Neural crest cell (in vitro differentiated cells): ENCODE results near the gene MAPK1. TPM values are rescaled to one million over a fixed set of nuclear protein-coding genes. Genes with fewer than 3 reads are reported as not detected.
A peak's percentile ranks its signal among the peaks of the same experiment; 100 is the strongest.
"Not testable (repeated sequence)": the region's sequence is repeated elsewhere in the genome, so short reads cannot be mapped to it uniquely, and the experiment has no call there.

ENCODE experiments used
- DNase-seq: peaks from one replicate; pipeline ENCODE4 v3.0.0; 2021; ENCODE audit warnings: low read depth, mixed read lengths, low spot score
- H3K27ac Mint-ChIP-seq: one replicate; pipeline ENCODE4 v1.8.0; 2021; ENCODE audit warnings: mild to moderate bottlenecking, mixed read lengths; ENCODE audit not compliant: unreplicated experiment
- H3K27me3 Mint-ChIP-seq: 2 replicates; pipeline ENCODE4 v1.8.0; 2021; ENCODE audit warnings: low read depth, mild to moderate bottlenecking, mixed read lengths
- H3K36me3 Mint-ChIP-seq: 2 replicates; pipeline ENCODE4 v1.8.0; 2021; ENCODE audit warnings: low read depth, mild to moderate bottlenecking, mixed read lengths
- H3K4me1 Mint-ChIP-seq: 2 replicates; pipeline ENCODE4 v1.8.0; 2021; ENCODE audit warnings: mixed read lengths
- H3K4me3 Mint-ChIP-seq: one replicate; pipeline ENCODE4 v1.8.0; 2021; ENCODE audit warnings: mild to moderate bottlenecking, mixed read lengths
- H3K9me3 Mint-ChIP-seq: 2 replicates; pipeline ENCODE4 v1.8.0; 2021; ENCODE audit warnings: mixed read lengths
- long read RNA-seq: library from polyadenylated mRNA; unstranded; transcript quantifications from one replicate; pipeline ENCODE4 v2.0.0, GENCODE V29; 2020
- total RNA-seq: library from RNA; stranded (reverse); gene quantifications from 2 replicates; pipeline ENCODE4 v1.2.1, GENCODE V29; 2021
- TF ChIP-seq, protein P1 (sequence below): fragments of 200-600 bp; sonication (generic); conservative IDR thresholded peaks from 2 replicates; pipeline ENCODE4 v1.5.0; 2021; ENCODE audit warnings: antibody characterized with exemption, mild to moderate bottlenecking

The MAPK1 gene
- total RNA-seq: 118 and 123 TPM in 2 replicates
- long read RNA-seq, partial matches to known transcripts: 6 of 44 reads
- long read RNA-seq, other reads (novel, unspliced or antisense): 38 of 44 reads

DNA sequence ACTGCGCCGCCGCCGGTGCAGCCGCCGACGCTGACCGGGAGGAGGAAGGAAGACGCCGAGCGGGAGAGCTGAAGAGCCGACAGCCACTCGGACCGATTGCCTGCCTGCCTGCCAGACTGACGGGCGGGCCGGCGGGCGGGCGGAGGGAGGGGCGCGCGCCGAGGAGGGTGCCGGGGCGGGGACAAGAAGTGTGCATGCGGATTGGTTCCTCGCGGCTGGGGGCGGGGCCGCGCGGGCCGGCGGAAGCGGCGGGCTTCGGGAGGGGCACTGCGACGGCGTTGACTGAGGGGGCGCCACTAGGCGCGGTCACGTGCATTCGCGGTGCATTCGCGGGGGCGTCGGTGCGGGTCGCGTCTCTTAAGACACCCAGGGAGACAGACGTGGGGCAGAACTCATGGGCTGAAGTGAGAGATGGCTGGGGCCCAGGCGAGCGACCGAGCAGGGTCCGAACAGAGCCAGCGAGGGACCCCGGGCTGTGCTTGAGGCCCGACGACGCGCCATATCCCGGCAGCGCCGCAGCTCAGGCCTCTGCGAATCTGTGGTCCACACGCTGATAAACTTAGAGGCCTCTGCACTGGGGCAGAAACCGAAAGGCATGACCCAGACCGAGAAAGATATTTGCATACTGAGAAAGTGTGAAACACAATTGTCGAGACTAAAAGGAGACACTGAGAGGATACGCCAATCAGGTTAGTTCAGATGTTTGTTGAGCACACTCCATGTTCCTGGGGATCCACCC lies at the start of gene MAPK1:
TSS of gene MAPK1 (minus strand) at position 118 of the 739 bp plus-strand sequence. CDS start 205 bp downstream, outside the sequence.
- H3K27me3 Mint-ChIP-seq: no peaks in the 10 kb centered on the region
- H3K36me3 Mint-ChIP-seq: no peaks in the 10 kb centered on the region
- H3K27ac Mint-ChIP-seq: peak within 1 kb of the TSS; percentile 94
- H3K4me1 Mint-ChIP-seq: peaks cover 48% of the 10 kb centered on the region
- peak; percentile 86 for DNase-seq
- no peaks in the 10 kb centered on the region for H3K9me3 Mint-ChIP-seq
- TF ChIP-seq, protein P1, sequence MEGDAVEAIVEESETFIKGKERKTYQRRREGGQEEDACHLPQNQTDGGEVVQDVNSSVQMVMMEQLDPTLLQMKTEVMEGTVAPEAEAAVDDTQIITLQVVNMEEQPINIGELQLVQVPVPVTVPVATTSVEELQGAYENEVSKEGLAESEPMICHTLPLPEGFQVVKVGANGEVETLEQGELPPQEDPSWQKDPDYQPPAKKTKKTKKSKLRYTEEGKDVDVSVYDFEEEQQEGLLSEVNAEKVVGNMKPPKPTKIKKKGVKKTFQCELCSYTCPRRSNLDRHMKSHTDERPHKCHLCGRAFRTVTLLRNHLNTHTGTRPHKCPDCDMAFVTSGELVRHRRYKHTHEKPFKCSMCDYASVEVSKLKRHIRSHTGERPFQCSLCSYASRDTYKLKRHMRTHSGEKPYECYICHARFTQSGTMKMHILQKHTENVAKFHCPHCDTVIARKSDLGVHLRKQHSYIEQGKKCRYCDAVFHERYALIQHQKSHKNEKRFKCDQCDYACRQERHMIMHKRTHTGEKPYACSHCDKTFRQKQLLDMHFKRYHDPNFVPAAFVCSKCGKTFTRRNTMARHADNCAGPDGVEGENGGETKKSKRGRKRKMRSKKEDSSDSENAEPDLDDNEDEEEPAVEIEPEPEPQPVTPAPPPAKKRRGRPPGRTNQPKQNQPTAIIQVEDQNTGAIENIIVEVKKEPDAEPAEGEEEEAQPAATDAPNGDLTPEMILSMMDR: peak; percentile 51
- H3K4me3 Mint-ChIP-seq: peak within 1 kb of the TSS; percentile 94

DNA sequence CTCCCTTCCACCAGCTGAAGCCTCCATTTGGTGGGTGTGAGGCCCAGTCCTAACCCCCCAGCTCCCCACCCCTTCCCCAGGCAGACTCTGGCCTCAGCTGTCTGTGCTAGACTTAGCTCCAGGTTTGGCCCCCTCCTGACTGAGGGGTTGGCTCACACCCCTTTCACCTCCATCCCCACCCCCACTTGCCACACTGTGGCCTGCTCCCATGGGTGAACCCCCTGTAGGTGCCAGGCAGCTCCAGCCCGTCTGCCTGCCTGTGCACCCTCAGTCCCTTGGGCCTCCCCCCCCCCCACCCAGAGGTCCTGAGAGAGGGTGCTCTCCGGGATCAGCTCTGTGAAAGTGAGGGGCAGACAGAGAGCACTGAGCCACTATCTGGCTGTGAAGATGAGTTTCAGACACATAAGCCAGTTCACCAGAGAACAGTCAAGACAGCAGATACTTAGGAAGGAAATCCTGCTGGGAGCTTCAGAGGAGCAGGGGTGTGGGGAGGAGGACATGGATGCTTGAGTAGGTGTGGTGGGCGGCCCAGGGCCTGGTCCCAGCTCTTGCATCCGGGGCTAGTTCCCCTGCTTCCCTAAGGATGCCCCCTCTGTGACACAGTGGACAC lies 49.0 kb upstream of the MAPK1 start:
- no peaks in the 10 kb centered on the region for H3K27me3 Mint-ChIP-seq
- TF ChIP-seq, protein P1: no peak
- no peaks in the 10 kb centered on the region for H3K9me3 Mint-ChIP-seq
- H3K4me3 Mint-ChIP-seq: no peak overlapping the region
- no peak for DNase-seq
- H3K27ac Mint-ChIP-seq: no peak overlapping the region
- H3K4me1 Mint-ChIP-seq: peaks cover 9% of the 10 kb centered on the region
- no peaks in the 10 kb centered on the region for H3K36me3 Mint-ChIP-seq

DNA sequence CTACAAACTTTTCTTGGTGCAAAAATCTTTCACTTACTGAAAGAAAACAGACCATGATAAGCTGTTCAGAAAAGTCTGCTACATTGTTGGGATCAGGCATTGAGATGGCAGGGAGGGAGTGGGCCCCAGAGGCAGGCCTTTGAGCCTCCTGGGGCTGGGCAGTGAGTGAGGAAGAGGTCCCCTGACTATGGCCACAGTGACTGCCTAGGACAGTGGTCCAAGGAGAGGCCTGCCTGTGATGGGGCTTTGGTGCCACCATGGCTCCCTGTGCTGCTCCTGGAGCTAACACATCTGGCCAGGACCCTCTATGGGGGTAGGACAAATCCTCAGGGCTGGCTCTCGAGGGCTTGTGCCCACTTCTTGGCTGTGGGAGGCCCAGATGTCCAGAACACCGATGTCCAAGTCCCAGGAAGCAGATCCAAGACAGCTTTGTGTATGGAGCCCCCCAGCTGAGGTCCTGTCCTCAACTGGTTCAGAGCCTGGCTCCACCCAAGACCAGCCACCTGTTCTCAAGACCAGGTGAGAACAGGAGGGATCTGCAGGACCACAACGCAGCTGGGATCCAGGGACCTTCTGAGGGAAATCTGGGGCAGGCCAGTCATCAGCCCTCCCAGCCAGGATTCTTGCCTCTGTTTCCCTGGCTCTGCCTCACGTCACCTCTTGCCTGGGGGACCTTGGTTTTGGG lies 48.3 kb upstream of the MAPK1 start:
- no peak overlapping the region for H3K27ac Mint-ChIP-seq
- peaks cover 9% of the 10 kb centered on the region for H3K4me1 Mint-ChIP-seq
- no peaks in the 10 kb centered on the region for H3K36me3 Mint-ChIP-seq
- no peak for DNase-seq
- TF ChIP-seq, protein P1: no peak
- H3K4me3 Mint-ChIP-seq: no peak overlapping the region
- no peaks in the 10 kb centered on the region for H3K9me3 Mint-ChIP-seq
- no peaks in the 10 kb centered on the region for H3K27me3 Mint-ChIP-seq

DNA sequence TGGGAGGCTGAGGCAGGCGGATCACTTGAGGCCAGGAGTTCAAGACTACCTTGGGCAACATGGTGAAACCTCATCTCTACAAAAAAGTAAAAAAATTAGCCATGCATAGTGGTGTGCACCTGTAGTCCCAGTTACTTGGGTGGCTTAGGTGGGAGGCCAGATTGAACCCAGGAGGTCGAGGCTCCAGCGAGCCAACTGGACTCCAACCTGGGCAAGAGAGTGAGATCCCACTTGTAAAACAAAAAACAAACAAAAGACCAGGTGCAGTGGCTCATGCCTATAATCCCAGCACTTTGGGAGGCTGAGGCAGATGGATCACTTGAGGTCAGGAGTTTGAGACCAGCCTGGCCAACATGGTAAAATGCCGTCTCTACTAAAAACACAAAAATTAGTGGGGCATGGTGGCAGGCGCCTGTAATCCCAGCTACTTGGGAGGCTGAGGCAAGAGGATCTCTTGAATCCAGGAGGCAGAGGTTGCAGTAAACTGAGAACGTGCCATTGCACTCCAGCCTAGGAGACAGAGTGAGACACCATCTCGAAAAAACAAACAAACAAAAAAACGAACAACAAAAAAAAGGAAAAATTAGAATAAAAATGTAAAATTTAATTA lies 46.7 kb upstream of the MAPK1 start:
- H3K4me1 Mint-ChIP-seq, H3K27ac Mint-ChIP-seq, H3K4me3 Mint-ChIP-seq, H3K9me3 Mint-ChIP-seq, H3K27me3 Mint-ChIP-seq, DNase-seq, H3K36me3 Mint-ChIP-seq: not testable (repeated sequence)

DNA sequence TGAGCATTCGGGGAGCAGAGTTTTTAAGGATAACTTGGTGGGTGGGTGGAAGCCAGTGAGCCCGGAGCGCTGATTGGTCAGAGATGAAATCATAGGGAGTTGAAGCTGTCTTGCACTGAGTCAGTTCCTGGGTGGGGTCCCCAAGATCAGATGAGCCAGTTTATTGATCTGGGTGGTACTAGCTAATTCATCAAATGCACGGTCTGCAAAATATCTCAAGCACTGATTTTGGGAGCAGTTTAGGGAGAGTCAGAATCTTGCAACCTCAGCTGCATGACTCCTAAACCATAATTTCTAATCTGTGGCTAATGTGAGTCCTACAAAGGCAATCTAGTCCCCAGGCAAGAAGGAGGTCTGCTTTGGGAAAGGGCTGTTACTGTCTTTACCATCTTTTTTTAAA lies 42.9 kb upstream of the MAPK1 start:
- DNase-seq, H3K9me3 Mint-ChIP-seq, H3K4me1 Mint-ChIP-seq, H3K27ac Mint-ChIP-seq, H3K27me3 Mint-ChIP-seq, H3K36me3 Mint-ChIP-seq, H3K4me3 Mint-ChIP-seq: not testable (repeated sequence)

DNA sequence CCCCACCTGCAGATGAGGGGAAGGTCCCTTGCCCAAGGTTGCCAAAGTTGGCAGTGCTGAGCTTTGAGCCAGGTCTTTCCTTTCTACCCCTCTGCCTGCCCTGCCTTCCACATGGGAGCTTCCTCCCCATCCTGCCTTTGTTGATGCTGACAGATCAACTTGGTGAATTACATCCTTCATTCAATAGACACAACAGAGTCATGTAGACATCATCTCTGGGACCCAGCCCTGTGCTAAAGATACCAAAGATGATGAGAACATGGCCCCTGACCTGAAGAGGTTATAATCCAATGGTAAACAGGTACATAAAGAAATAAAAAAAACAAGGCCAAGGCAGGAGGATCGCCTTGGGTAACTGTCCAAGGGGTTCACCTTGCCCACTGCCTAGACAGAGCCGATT lies 42.4 kb upstream of the MAPK1 start:
- Mint-ChIP-seq H3K4me1 (peaks cover 5% of the 10 kb centered on the region), H3K27ac (no peak overlapping the region), H3K9me3 (no peaks in the 10 kb centered on the region), H3K4me3 (no peak overlapping the region), H3K27me3 (no peaks in the 10 kb centered on the region), H3K36me3 (no peaks in the 10 kb centered on the region)
- no peak for DNase-seq
- TF ChIP-seq, protein P1: no peak
